ENCODE results near the gene TRMT61B.
A peak's percentile ranks its signal among the peaks of the same experiment; 100 is the strongest.

Gene TRMT61B

DNA sequence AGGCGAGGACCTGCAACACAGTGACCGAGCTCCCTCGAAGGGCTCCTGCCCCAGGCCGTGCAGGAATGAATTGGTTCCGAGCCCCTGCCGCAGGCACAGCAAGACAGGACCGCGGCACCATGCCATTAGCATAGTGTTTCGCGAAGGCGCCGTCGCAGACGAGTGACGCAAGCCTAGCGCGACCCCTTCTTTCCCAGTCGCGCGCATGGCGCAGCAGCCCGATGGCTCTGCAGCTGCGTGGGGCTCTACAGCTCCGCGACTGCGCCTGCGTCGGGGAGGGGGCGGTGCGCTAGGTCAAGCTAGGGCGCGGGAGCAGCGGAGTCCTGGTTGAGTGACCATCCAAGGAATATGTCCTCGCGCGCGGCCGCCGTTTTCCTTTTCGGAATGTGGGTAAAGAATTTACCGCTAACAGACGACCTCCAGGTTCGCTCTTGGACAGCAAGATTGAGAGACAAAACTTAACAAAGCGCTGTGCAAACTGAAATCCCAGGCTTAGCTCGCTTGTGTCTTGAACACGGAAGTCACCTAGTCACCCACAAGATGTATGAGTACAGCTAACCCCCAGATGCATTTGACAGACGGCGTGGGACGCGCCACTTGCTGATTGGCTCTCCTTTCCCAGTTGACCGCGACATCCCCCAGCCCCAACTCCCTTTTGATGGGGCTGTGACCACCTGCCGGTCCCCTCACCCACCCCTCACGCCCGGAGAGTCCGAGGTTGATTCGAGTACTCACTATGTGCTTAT, at the start of gene TRMT61B:
Gene TRMT61B (minus strand): TSS at position 164 of the 746 bp plus-strand sequence. CDS start 32 bp downstream, at position 132.
- peak; percentile 93 to 98 for DNase-seq

DNA sequence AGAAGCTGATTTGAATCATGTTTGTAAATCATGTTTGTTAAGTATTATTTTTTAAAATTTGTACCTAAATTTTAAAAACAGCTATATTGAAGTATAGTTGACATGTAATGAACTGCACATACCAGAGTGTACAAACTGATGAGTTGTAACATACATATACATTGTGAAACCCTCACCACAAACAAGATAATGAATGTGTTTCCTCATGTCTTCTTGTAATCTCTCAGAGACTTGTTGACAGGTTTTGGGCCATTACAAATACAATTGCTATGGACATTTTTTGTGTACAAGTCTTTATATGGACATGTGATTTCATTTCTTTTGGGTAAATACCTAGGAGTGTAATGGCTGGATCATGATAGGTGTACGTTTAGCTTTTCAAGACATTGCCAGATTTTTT, 45.8 kb upstream of the TRMT61B start:
- DNase-seq = no peak

- no peak for DNase-seq
Measured at GRCh38 chr2:28909655-28910353, 39.7 kb upstream of the TRMT61B start.

- no peak for DNase-seq
Measured at GRCh38 chr2:28908172-28908571, 38.1 kb upstream of the TRMT61B start.

GRCh38 chr2:28906821-28907220, 36.7 kb upstream of the TRMT61B start:
- no peak for DNase-seq

DNA sequence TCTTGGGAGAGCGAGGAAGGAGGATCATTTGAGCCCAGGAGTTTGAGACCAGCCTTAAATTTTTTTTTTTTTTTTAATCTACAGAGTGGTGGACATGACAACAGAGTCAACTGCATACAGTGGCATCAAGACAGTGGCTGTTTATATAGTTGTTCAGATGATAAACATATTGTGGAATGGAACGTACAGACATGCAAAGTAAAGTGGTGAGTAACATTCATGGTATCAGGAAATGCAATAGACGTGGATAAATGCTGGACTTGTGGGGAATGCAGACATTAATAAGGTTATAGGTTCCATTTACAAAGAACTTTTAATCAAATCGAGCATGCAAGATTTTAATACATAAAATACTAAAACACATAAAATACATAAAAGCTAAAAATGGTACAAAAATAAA, 36.3 kb upstream of the TRMT61B start:
- no peak for DNase-seq

GRCh38 chr2:28905533-28905932, 35.4 kb upstream of the TRMT61B start:
- DNase-seq = no peak

GRCh38 chr2:28904802-28905457, 34.8 kb upstream of the TRMT61B start:
- DNase-seq = no peak

- DNase-seq = peak in 1 of 2 experiments; percentile 28
Measured at GRCh38 chr2:28904295-28904694, 34.2 kb upstream of the TRMT61B start.

GRCh38 chr2:28902584-28902983, 32.5 kb upstream of the TRMT61B start:
- DNase-seq = no peak

DNA sequence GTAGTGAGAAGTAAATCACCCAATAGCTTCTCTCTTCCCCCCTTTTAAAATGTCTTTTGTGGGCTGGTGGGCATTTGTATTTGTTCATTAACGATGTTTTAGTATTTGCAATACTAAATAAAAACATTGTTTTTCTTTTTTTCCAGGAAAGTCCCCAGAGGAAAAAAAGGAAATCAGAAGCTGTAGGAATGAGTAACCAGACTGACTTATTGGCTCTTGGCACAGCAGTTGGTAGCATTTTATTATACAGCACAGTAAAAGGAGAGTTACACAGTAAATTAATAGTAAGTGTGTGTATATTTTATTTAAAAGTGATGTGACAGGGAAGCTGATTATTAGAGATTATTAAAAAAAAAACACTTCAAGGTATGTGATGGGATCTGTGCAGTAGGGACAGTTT, 31.7 kb upstream of the TRMT61B start:
- no peak for DNase-seq

DNA sequence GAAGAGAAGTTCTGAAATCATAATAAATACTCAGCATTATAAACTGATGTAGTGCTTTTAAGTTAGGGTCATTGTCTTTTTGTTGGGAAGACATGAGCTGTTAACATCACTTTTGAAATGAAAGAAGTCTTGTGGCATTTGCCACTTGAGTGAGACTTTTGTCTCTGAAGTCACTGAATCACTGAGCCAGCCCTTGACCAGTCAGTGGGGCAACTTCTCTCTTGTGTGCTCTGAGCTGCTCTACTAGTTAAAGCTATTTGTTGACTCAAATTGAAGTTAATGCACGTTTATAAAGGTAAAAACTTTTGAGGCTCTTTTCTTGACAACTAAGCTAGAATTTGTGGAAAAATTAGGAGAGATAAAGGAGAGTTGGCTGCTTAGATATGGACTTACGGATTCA, 31.1 kb upstream of the TRMT61B start:
- no peak for DNase-seq

- DNase-seq = no peak
Measured at GRCh38 chr2:28898048-28898447, 27.9 kb upstream of the TRMT61B start.

GRCh38 chr2:28896906-28897305, 26.8 kb upstream of the TRMT61B start:
- DNase-seq = peak in 1 of 2 experiments; percentile 20

DNA sequence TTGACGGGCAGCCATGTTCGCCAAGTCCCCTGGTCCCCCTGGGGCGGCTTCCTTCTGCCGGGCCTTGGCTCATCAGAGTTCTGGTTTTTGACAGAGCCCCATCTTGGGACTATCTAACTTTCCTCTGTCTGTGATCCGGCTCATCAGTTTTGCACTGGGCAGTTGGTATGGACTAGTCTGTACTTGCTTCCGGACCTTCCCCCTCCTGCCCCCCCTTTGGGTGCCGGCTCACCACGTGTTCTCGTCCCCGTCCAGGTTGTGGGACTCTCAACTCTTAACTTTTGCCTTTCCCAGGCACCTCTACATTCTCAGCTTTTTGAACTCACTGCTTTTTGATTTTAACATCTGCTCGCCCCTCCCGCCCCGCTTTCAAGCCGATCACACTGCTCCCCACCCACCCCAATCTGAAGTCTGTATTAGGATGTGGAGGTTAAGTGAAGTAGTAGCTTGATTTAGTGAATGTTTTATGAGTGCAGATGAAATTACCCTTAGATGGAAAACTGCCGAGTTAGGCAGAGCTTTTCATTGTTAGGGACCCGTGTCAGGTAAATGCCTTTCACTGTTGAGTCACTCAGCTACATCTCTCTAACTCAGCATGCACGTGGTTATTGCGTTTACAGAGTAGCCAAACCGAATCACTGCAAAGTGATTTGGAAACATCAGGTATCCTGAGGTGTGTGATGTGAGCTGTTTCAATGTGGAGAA, 25.2 kb upstream of the TRMT61B start:
- DNase-seq = peak in 1 of 2 experiments; percentile 43

- DNase-seq = peak; percentile 98 to 100
Measured at GRCh38 chr2:28894470-28895188, 24.5 kb upstream of the TRMT61B start, which contains the start of gene WDR43. Gene WDR43 (plus strand): TSS chr2:28894667. CDS start chr2:28894699, 32 bp downstream.

GRCh38 chr2:28893488-28893887, 23.4 kb upstream of the TRMT61B start:
- no peak for DNase-seq

DNA sequence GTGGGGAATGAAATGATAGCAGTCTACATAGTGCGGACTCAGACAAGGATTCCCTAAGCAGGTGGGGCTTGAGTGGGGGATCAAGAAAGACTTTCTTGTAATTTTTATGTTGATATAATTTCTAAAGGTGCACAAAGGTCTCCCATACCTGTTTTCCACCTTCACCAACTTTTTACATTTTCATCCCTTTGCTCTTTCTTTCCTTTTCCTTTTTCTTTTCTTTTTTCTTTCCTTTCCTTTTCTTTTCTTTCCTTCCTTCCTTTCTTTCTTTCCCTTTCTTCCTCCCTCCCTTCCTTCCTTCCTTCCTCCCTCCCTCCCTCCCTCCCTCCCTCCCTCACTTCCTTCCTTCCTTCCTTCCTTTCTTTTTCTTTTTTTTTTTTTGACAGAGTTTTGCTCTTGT, 10.1 kb upstream of the TRMT61B start:
- no peak for DNase-seq

- no peak for DNase-seq
Measured at GRCh38 chr2:28871620-28872019, 1.5 kb upstream of the TRMT61B start.

- DNase-seq = no peak
Measured at GRCh38 chr2:28869494-28870145, 489 bp downstream of the TRMT61B start.

- DNase-seq = no peak
Measured at GRCh38 chr2:28868611-28869010, 1.5 kb downstream of the TRMT61B start.

- DNase-seq = no peak
Measured at GRCh38 chr2:28855977-28856376, 14.1 kb downstream of the TRMT61B start.

Data from SW 1271 (cell line).